IMR-90 (cell line): ENCODE data around the gene CALCOCO1. TPM values are rescaled to one million over a fixed set of nuclear protein-coding genes. Genes with fewer than 3 reads are reported as not detected.

Source experiments
- ATAC-seq: fragments of 200-7000 bp; cut with Tn5 transposase; 2 replicates; pipeline ENCODE4 v1.9.1; 2020; ENCODE audit warnings: low read depth, mild to moderate bottlenecking, moderate library complexity
- BruUV-seq: library from RNA; stranded (reverse); fragments of 400-500 nt; replicated peaks from 2 replicates; lab custom pipeline; 2021; lab: Mats Ljungman, UMichigan
- CTCF ChIA-PET: fragments of 300-600 bp; formaldehyde crosslinking; extraction: SDS; loops from one replicate; lab custom pipeline; 2021; ENCODE audit warnings: antibody characterized with exemption; lab: Yijun Ruan, JAX
- POLR2A ChIA-PET: fragments of 300-600 bp; sonication (Branson Sonifier 250); formaldehyde crosslinking; loops from one replicate; lab custom pipeline; 2022; ENCODE audit warnings: antibody characterized with exemption; ENCODE audit not compliant: unreplicated experiment; lab: Charles Lee
- DNase-seq: peaks from one replicate; pipeline ENCODE4 v3.0.0; 2013
- H2AFZ ChIP-seq: replicated peaks from 2 replicates; pipeline ENCODE3; 2013; ENCODE audit warnings: low read length, mild to moderate bottlenecking; ENCODE audit not compliant: poor library complexity
- H2AK5ac ChIP-seq: 2 replicates; pipeline ENCODE4 v1.6.1; 2013; ENCODE audit warnings: low read depth, low read length, inconsistent platforms
- H2AK9ac ChIP-seq: replicated peaks from 2 replicates; pipeline ENCODE3; 2013; ENCODE audit warnings: mild to moderate bottlenecking, low read depth, low read length, moderate library complexity; ENCODE audit not compliant: poor library complexity
- H2BK120ac ChIP-seq: 2 replicates; pipeline ENCODE4 v1.6.1; 2013; ENCODE audit warnings: low read depth, low read length, inconsistent platforms
- H2BK15ac ChIP-seq: 3 replicates; pipeline ENCODE4 v1.6.1; 2013; ENCODE audit warnings: low read depth, low read length, inconsistent platforms
- H2BK20ac ChIP-seq: 2 replicates; pipeline ENCODE4 v1.6.1; 2013; ENCODE audit warnings: low read depth, mild to moderate bottlenecking, inconsistent platforms, low read length, moderate library complexity
- H2BK5ac ChIP-seq: 2 replicates; pipeline ENCODE4 v1.6.1; 2013; ENCODE audit warnings: mild to moderate bottlenecking, low read depth, low read length, inconsistent platforms; ENCODE audit not compliant: poor library complexity, severe bottlenecking
- H3K14ac ChIP-seq: replicated peaks from 2 replicates; pipeline ENCODE4 v1.6.1; 2013; ENCODE audit warnings: low read depth, low read length, inconsistent platforms
- H3K18ac ChIP-seq: 2 replicates; pipeline ENCODE4 v1.6.1; 2013; ENCODE audit warnings: low read depth, low read length, control low read depth
- H3K23ac ChIP-seq: 2 replicates; pipeline ENCODE4 v1.6.1; 2013; ENCODE audit warnings: low read depth, low read length, inconsistent platforms
- H3K27ac ChIP-seq: 2 replicates; pipeline ENCODE4 v1.5.1; 2013; ENCODE audit warnings: mild to moderate bottlenecking, control low read depth, low read length; ENCODE audit not compliant: insufficient read depth
- H3K27me3 ChIP-seq: 2 replicates; pipeline ENCODE4 v1.6.1; 2013; ENCODE audit warnings: low read length; ENCODE audit not compliant: control insufficient read depth, insufficient read depth
- H3K36me3 ChIP-seq: 2 replicates; pipeline ENCODE4 v1.6.1; 2013; ENCODE audit warnings: low read length, mixed read lengths; ENCODE audit not compliant: control insufficient read depth, insufficient read depth
- H3K4ac ChIP-seq: 2 replicates; pipeline ENCODE4 v1.6.1; 2013; ENCODE audit warnings: low read depth, low read length, inconsistent platforms
- H3K4me1 ChIP-seq: 2 replicates; pipeline ENCODE4 v1.6.1; 2013; ENCODE audit warnings: low read length, mixed read lengths; ENCODE audit not compliant: control insufficient read depth, insufficient read depth
- H3K4me2 ChIP-seq: 2 replicates; pipeline ENCODE4 v1.6.1; 2013; ENCODE audit warnings: low read depth, mild to moderate bottlenecking, control low read depth, low read length, moderate library complexity
- H3K4me3 ChIP-seq: 2 replicates; pipeline ENCODE4 v1.5.1; 2013; ENCODE audit warnings: low read depth, mild to moderate bottlenecking, control low read depth, low read length, moderate library complexity; ENCODE audit not compliant: insufficient read depth
- H3K56ac ChIP-seq: 2 replicates; pipeline ENCODE4 v1.6.1; 2013; ENCODE audit warnings: low read length, inconsistent platforms; ENCODE audit not compliant: insufficient read depth; ENCODE audit errors: extremely low read depth
- H3K79me1 ChIP-seq, 2 experiments: 2 replicates each; pipeline ENCODE4 v1.6.1; 2013; ENCODE audit warnings: low read length in 2 of 2, inconsistent platforms in 1 of 2, low read depth in 1 of 2
- H3K9ac ChIP-seq: 2 replicates; pipeline ENCODE4 v1.6.1; 2013; ENCODE audit warnings: low read depth, low read length, control low read depth
- H3K9me1 ChIP-seq: 2 replicates; pipeline ENCODE4 v1.6.1; 2013; ENCODE audit warnings: low read length, inconsistent platforms; ENCODE audit not compliant: insufficient read depth
- H3K9me3 ChIP-seq: 2 replicates; pipeline ENCODE4 v1.6.1; 2013; ENCODE audit warnings: low read length; ENCODE audit not compliant: control insufficient read depth, insufficient read depth
- H4K20me1 ChIP-seq: 2 replicates; pipeline ENCODE4 v1.6.1; 2013; ENCODE audit warnings: low read length, inconsistent platforms; ENCODE audit not compliant: insufficient read depth
- H4K5ac ChIP-seq: 2 replicates; pipeline ENCODE4 v1.6.1; 2013; ENCODE audit warnings: mild to moderate bottlenecking, low read depth, low read length, control low read depth
- H4K8ac ChIP-seq, 2 experiments: 2 replicates each; pipeline ENCODE4 v1.6.1; 2013; ENCODE audit warnings: low read depth in 2 of 2, low read length in 2 of 2, control low read depth in 1 of 2, inconsistent platforms in 1 of 2
- H4K91ac ChIP-seq: 2 replicates; pipeline ENCODE4 v1.6.1; 2013; ENCODE audit warnings: low read depth, low read length, inconsistent platforms; ENCODE audit not compliant: insufficient read depth
- BHLHE40 ChIP-seq: fragments of 150-350 bp; IDR thresholded peaks from 2 replicates; pipeline ENCODE4 v1.6.1; 2016; ENCODE audit warnings: mild to moderate bottlenecking, low read depth, low read length
- CEBPB ChIP-seq: IDR thresholded peaks from 2 replicates; pipeline ENCODE4 v1.6.1; 2012; ENCODE audit warnings: low read depth, low read length, improper control_type of control experiment
- CHD1 ChIP-seq: IDR thresholded peaks from 2 replicates; pipeline ENCODE4 v1.6.1; 2012; ENCODE audit warnings: low read depth, low read length, improper control_type of control experiment
- FOS ChIP-seq: fragments of 150-350 bp; IDR thresholded peaks from 2 replicates; pipeline ENCODE4 v1.6.1; 2016; ENCODE audit warnings: low read depth, low read length
- MAFK ChIP-seq: IDR thresholded peaks from 2 replicates; pipeline ENCODE4 v1.6.1; 2012; ENCODE audit warnings: low read depth, low read length, improper control_type of control experiment
- MAZ ChIP-seq: IDR thresholded peaks from 2 replicates; pipeline ENCODE4 v1.6.1; 2012; ENCODE audit warnings: low read depth, mild to moderate bottlenecking, low read length, improper control_type of control experiment, moderate library complexity, borderline replicate concordance
- MXI1 ChIP-seq: IDR thresholded peaks from 2 replicates; pipeline ENCODE4 v1.6.1; 2012; ENCODE audit warnings: low read depth, mild to moderate bottlenecking, low read length, moderate library complexity, borderline replicate concordance
- NFE2L2 ChIP-seq: fragments of 150-350 bp; IDR thresholded peaks from 2 replicates; pipeline ENCODE4 v1.6.1; 2016; ENCODE audit warnings: low read depth, mild to moderate bottlenecking, low read length
- POLR2A ChIP-seq: IDR thresholded peaks from 2 replicates; pipeline ENCODE4 v1.6.1; 2012; ENCODE audit warnings: mild to moderate bottlenecking, low read depth, low read length
- RAD21 ChIP-seq: IDR thresholded peaks from 2 replicates; pipeline ENCODE4 v1.6.1; 2012; ENCODE audit warnings: low read length, improper control_type of control experiment
- RCOR1 ChIP-seq: IDR thresholded peaks from 2 replicates; pipeline ENCODE4 v1.6.1; 2012; ENCODE audit warnings: mild to moderate bottlenecking, low read length, improper control_type of control experiment; ENCODE audit not compliant: insufficient replicate concordance
- RFX5 ChIP-seq: IDR thresholded peaks from 2 replicates; pipeline ENCODE4 v1.8.0; 2012; ENCODE audit warnings: low read depth, mild to moderate bottlenecking, low read length, moderate library complexity
- SMC3 ChIP-seq: fragments of 150-350 bp; IDR thresholded peaks from 2 replicates; pipeline ENCODE4 v1.6.1; 2016; ENCODE audit warnings: low read depth, mild to moderate bottlenecking, antibody characterized with exemption, low read length, moderate library complexity
- WGBS, 2 experiments: methylation state at CpG; one replicate each; pipeline versions ENCODE4 v1.1.5 to v1.1.7; 2013; ENCODE audit warnings: missing lambda C conversion rate in 2 of 2; ENCODE audit not compliant: insufficient read length in 1 of 2; ENCODE audit errors: extremely low coverage in 2 of 2; 5-methylcytosine and 5-hydroxymethylcytosine counted together
- dilution Hi-C: fragments of 300-500 bp; cut with HindIII; formaldehyde crosslinking; loops from one replicate; pipeline ENCODE4 v1.14.3; 2018; ENCODE audit warnings: low sequenced_read_pairs; ENCODE audit not compliant: unreplicated experiment
- in situ Hi-C: fragments of 300-500 bp; cut with MboI; formaldehyde crosslinking; loops from 3 replicates; pipeline ENCODE4 v1.14.3; 2019; ENCODE audit warnings: low sequenced_read_pairs, inconsistent platforms, mixed read lengths
- intact Hi-C: fragments of 100-400 bp; cut with micrococcal nuclease; formaldehyde crosslinking; loops from 2 replicates; pipeline ENCODE4 v1.10.0; 2022
- polyA plus RNA-seq, 3 experiments: library from polyadenylated mRNA; depleted of rRNA; stranded (reverse); fragments of >200 nt; gene quantifications; 2 replicates each; pipeline ENCODE4 v1.2.3, GENCODE V29; 2012; ENCODE audit warnings: low replicate concordance in 1 of 3
- total RNA-seq: library from RNA; depleted of rRNA; stranded (reverse); fragments of >200 nt; gene quantifications from 2 replicates; pipeline ENCODE4 v1.2.3, GENCODE V29; 2012
- TF ChIP-seq, protein P1 (sequence below): fragments of 150-350 bp; IDR thresholded peaks from 2 replicates; pipeline ENCODE4 v1.6.1; 2017; ENCODE audit warnings: mild to moderate bottlenecking, antibody characterized with exemption, low read length, low read depth
- TF ChIP-seq, protein P2 (sequence below): conservative IDR thresholded peaks from 2 replicates; pipeline ENCODE4 v1.5.1; 2012; ENCODE audit warnings: mild to moderate bottlenecking, low read depth, low read length, improper control_type of control experiment
- TF ChIP-seq, protein P3 (sequence below): fragments of 150-350 bp; IDR thresholded peaks from 2 replicates; pipeline ENCODE4 v1.6.1; 2016; ENCODE audit warnings: low read depth, mild to moderate bottlenecking, low read length, moderate library complexity, borderline replicate concordance

CALCOCO1 gene
- total and polyA plus RNA-seq, 2 of the 4 experiments (the other 2 are of a cell fraction) = 156 to 169 TPM

DNA sequence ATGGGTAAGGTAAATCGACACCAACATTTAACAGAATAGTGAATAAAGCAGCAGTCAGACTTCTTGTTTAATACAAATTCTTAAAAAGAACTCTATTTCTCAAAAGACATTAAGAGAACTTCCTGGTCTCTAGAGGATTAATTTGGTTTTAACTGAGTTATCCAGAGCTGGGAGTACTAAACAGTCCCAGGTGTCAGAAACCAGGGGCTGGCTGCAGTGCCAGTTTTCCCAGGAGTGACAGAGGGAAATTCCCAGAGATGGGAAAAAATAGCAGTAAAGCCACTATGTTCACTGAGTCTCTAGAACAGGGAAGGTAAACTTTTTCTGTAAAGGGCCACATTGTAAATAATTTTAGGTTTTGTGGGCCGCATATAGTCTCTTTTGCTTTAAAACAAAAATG lies 60.2 kb downstream of the CALCOCO1 start:
- intact Hi-C loops = no loop called here
- POLR2A ChIA-PET = no interaction called here
- Histone ChIP-seq H3K4me1 (no peaks in the 10 kb centered on the region; the same call in 1 of the 2 replicates), H3K18ac (no peak overlapping the region), H3K14ac (no peak overlapping the region), H3K23ac (no peak overlapping the region), H3K79me1 (peaks cover 21 to 34% of the 10 kb centered on the region in 2 experiments), H3K56ac (no peak overlapping the region), H2BK120ac (no peak overlapping the region), H2BK5ac (no peak overlapping the region), H3K27me3 (no peaks in the 10 kb centered on the region), H4K8ac (no peak overlapping the region), H3K9ac (no peak overlapping the region), H2AK5ac (no peak overlapping the region), H3K36me3 (peaks cover 46% of the 10 kb centered on the region), H3K27ac (no peak overlapping the region), H4K91ac (no peak overlapping the region), H4K5ac (no peak overlapping the region), H3K4ac (no peak overlapping the region), H4K20me1 (no peaks in the 10 kb centered on the region; the same call in 1 of the 2 replicates), H2AFZ (no peak overlapping the region), H3K4me2 (no peak overlapping the region), H3K9me1 (peaks cover 3% of the 10 kb centered on the region; the same call in 1 of the 2 replicates), H3K4me3 (no peak overlapping the region), H2BK15ac (no peak overlapping the region), H2BK20ac (no peak overlapping the region), H2AK9ac (no peak overlapping the region), H3K9me3 (no peaks in the 10 kb centered on the region)
- DNase-seq (no peak), ATAC-seq (no peak)
- CTCF ChIA-PET = interaction anchor here (1.0 kb wide), 1 partner anchor 79 kb away, joined by 4 read pairs; no protein-coding TSS in a partner anchor
- no CpG with 5 or more reads among the region's 2 CpGs for WGBS, 2 experiments
- BruUV-seq = no TSS peak
- in situ Hi-C loops = no loop called here
- TF ChIP-seq MAFK = no peak
- TF ChIP-seq CHD1 = no peak
- TF ChIP-seq RFX5 = no peak
- TF ChIP-seq RCOR1 = no peak
- TF ChIP-seq, protein P1, sequence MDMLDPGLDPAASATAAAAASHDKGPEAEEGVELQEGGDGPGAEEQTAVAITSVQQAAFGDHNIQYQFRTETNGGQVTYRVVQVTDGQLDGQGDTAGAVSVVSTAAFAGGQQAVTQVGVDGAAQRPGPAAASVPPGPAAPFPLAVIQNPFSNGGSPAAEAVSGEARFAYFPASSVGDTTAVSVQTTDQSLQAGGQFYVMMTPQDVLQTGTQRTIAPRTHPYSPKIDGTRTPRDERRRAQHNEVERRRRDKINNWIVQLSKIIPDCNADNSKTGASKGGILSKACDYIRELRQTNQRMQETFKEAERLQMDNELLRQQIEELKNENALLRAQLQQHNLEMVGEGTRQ = no peak
- TF ChIP-seq, protein P2, sequence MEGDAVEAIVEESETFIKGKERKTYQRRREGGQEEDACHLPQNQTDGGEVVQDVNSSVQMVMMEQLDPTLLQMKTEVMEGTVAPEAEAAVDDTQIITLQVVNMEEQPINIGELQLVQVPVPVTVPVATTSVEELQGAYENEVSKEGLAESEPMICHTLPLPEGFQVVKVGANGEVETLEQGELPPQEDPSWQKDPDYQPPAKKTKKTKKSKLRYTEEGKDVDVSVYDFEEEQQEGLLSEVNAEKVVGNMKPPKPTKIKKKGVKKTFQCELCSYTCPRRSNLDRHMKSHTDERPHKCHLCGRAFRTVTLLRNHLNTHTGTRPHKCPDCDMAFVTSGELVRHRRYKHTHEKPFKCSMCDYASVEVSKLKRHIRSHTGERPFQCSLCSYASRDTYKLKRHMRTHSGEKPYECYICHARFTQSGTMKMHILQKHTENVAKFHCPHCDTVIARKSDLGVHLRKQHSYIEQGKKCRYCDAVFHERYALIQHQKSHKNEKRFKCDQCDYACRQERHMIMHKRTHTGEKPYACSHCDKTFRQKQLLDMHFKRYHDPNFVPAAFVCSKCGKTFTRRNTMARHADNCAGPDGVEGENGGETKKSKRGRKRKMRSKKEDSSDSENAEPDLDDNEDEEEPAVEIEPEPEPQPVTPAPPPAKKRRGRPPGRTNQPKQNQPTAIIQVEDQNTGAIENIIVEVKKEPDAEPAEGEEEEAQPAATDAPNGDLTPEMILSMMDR = no peak
- no peak for TF ChIP-seq RAD21
- no peak for TF ChIP-seq NFE2L2
- TF ChIP-seq MXI1 = no peak
- TF ChIP-seq POLR2A = no peak
- TF ChIP-seq CEBPB = no peak
- no peak for TF ChIP-seq SMC3
- TF ChIP-seq, protein P3, sequence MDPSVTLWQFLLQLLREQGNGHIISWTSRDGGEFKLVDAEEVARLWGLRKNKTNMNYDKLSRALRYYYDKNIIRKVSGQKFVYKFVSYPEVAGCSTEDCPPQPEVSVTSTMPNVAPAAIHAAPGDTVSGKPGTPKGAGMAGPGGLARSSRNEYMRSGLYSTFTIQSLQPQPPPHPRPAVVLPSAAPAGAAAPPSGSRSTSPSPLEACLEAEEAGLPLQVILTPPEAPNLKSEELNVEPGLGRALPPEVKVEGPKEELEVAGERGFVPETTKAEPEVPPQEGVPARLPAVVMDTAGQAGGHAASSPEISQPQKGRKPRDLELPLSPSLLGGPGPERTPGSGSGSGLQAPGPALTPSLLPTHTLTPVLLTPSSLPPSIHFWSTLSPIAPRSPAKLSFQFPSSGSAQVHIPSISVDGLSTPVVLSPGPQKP = no peak
- no peak for TF ChIP-seq BHLHE40
- TF ChIP-seq MAZ = no peak
- no peak for TF ChIP-seq FOS
- dilution Hi-C loops = no loop called here
